ENCODE measurements around the gene P2RY2. TPM values are rescaled to one million over a fixed set of nuclear protein-coding genes. Genes with fewer than 3 reads are reported as not detected.

P2RY2 gene
- total RNA-seq, 1 experiment from 2014 or later = 0.26 TPM

GRCh38 chr11:73168925-73169579 lies 49.0 kb upstream of the P2RY2 start:
- no peak overlapping the region for H3K56ac ChIP-seq (ENCODE audit: insufficient read length, low read depth, low read length)
- H4K5ac ChIP-seq (ENCODE audit: insufficient read length, low read depth, low read length) = no peak overlapping the region
- peak overlapping the region; percentile 58 for H3K14ac ChIP-seq (ENCODE audit: insufficient read depth, low read length)
- H3K79me2 ChIP-seq (ENCODE audit: insufficient read depth, low read length) = no peaks in the 10 kb centered on the region
- no peaks in the 10 kb centered on the region for H3K79me1 ChIP-seq (ENCODE audit: insufficient read depth, low read depth, low read length, poor library complexity, severe bottlenecking)
- no peak overlapping the region for H2BK15ac ChIP-seq (ENCODE audit: low read depth, low read length)
- H2BK20ac ChIP-seq (ENCODE audit: low read depth, low read length, poor library complexity, severe bottlenecking) = no peak overlapping the region
- H3K18ac ChIP-seq (ENCODE audit: insufficient read length, low read depth, low read length) = no peak overlapping the region
- no peak overlapping the region for H2BK12ac ChIP-seq (ENCODE audit: insufficient read length, low read depth, low read length)
- H2BK120ac ChIP-seq (ENCODE audit: low read depth, low read length, poor library complexity, severe bottlenecking) = no peak overlapping the region
- no peak overlapping the region for H3K4me2 ChIP-seq (ENCODE audit: insufficient read depth, insufficient read length, low read length)
- no peaks in the 10 kb centered on the region for H3K23me2 ChIP-seq (ENCODE audit: insufficient read length, low read depth, low read length, poor library complexity, severe bottlenecking)
- H3K23ac ChIP-seq (ENCODE audit: insufficient read length, low read depth, low read length) = no peak overlapping the region
- H3K27ac ChIP-seq (ENCODE audit: insufficient read length, low read depth, low read length) = no peak overlapping the region
- Mint-ChIP-seq H3K27ac (peak overlapping the region in 1 of 3 experiments; percentile 63; a peak in 2 of 7 replicates), H3K9me3 (no peaks in the 10 kb centered on the region), H3K27me3 (ENCODE audit: low read depth) (no peaks in the 10 kb centered on the region), H3K4me3 (no peak overlapping the region), H3K36me3 (ENCODE audit: insufficient read depth in 1 of 3, low read depth in 3 of 3) (no peaks in the 10 kb centered on the region), H3K4me1 (peaks cover 16 to 24% of the 10 kb centered on the region in 2 experiments)
- H4K8ac ChIP-seq (replicated peaks; ENCODE audit: insufficient read length, low read depth, low read length) = no peak overlapping the region
- no peak overlapping the region for H2AK5ac ChIP-seq (ENCODE audit: insufficient read length, low read length)
- no peak for TF ChIP-seq CTCF (conservative IDR thresholded peaks at IDR 0.05)
- H3K4me1 ChIP-seq (ENCODE audit: insufficient read depth, low read length) = peaks cover 5% of the 10 kb centered on the region; the same call in 1 of the 2 replicates
- WGBS (ENCODE audit: extremely low coverage, insufficient read length, low lambda C conversion rate) = no CpG with 5 or more reads among the region's 11 CpGs
- H2AFZ ChIP-seq (ENCODE audit: low read length) = no peak overlapping the region
- H3K9me3 ChIP-seq (ENCODE audit: control insufficient read depth, low read depth, low read length) = no peaks in the 10 kb centered on the region
- no peaks in the 10 kb centered on the region for H4K20me1 ChIP-seq (ENCODE audit: control insufficient read depth, insufficient read depth, insufficient read length)
- no peak overlapping the region for H4K91ac ChIP-seq (ENCODE audit: insufficient read length, low read depth, low read length)
- H3K27me3 ChIP-seq (ENCODE audit: insufficient read depth, low read length) = no peaks in the 10 kb centered on the region
- no peak overlapping the region for H3K4ac ChIP-seq (ENCODE audit: low read depth, low read length)
- H3K9ac ChIP-seq (ENCODE audit: extremely low read depth, insufficient read length, low read length) = no peak overlapping the region
- H2BK5ac ChIP-seq (ENCODE audit: insufficient read length, low read length) = no peak overlapping the region
- no peak overlapping the region for H3T11ph ChIP-seq (ENCODE audit: low read length)
- DNase-seq = no peak
